Ectodermal cell (in vitro differentiated cells): ENCODE results near the gene KRT86.
"Not testable (repeated sequence)": the region's sequence is repeated elsewhere in the genome, so short reads cannot be mapped to it uniquely, and the experiment has no call there.

Experiments used
- H3K27ac ChIP-seq: 2 replicates; pipeline ENCODE4 v1.7.0; 2013; ENCODE audit warnings: mild to moderate bottlenecking, low read depth, low read length; ENCODE audit not compliant: insufficient read depth, poor library complexity, severe bottlenecking
- H3K27me3 ChIP-seq: 2 replicates; pipeline ENCODE4 v1.7.0; 2013; ENCODE audit warnings: mild to moderate bottlenecking, low read length; ENCODE audit not compliant: insufficient read depth, control insufficient read depth, poor library complexity, severe bottlenecking
- H3K36me3 ChIP-seq: one replicate; pipeline ENCODE4 v1.7.0; 2013; ENCODE audit warnings: low read length; ENCODE audit not compliant: control insufficient read depth, insufficient read depth
- H3K4me1 ChIP-seq: one replicate; pipeline ENCODE4 v1.7.0; 2013; ENCODE audit warnings: low read length; ENCODE audit not compliant: control insufficient read depth, insufficient read depth
- H3K4me3 ChIP-seq: 2 replicates; pipeline ENCODE4 v1.7.0; 2013; ENCODE audit warnings: low read depth, low read length, control low read depth; ENCODE audit not compliant: insufficient read depth
- H3K9me3 ChIP-seq: 2 replicates; pipeline ENCODE4 v1.7.0; 2013; ENCODE audit warnings: mild to moderate bottlenecking, low read length, moderate library complexity; ENCODE audit not compliant: control insufficient read depth
- WGBS, 2 experiments: methylation state at CpG; one replicate each; pipeline ENCODE4 v1.1.7; 2013; ENCODE audit warnings: missing lambda C conversion rate in 2 of 2; 5-methylcytosine and 5-hydroxymethylcytosine counted together

Gene KRT86

DNA sequence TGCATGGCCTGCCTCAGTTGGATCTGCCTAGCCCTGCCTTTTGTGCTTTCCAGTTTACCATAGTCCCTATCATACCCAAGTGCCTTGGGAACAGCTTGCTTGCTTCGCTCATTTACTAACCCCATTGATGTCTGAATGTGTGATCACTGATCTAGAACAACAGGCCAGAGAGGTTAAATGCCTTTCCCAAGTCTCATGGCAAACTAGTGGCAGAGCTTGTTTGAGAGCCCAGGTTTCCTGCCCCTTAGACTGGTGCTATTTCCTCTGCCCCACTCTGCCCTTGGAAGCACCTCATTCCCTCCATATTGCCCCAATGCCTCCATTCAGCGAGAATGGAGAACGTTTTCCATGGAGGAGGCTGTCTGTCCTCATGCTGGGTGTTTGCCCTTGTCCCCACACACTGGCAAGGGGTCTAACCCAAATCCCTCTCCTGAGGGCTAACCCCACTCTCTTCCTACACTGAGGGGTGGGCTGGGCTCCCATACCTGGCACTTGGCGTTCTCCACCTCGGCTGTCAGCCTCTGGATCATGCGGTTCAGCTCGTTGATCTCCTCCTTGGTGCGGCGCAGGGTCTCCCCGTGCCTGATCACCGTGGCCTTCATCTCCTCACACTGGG lies 21.6 kb upstream of the KRT86 start:
- WGBS, 2 experiments, result 95 to 97% methylated on average over 11 of the region's 11 CpGs
- Histone ChIP-seq H3K4me1 (no peaks in the 10 kb centered on the region), H3K4me3 (no peak overlapping the region), H3K36me3 (no peaks in the 10 kb centered on the region), H3K9me3 (no peaks in the 10 kb centered on the region), H3K27ac (no peak overlapping the region), H3K27me3 (peaks cover 63% of the 10 kb centered on the region)

DNA sequence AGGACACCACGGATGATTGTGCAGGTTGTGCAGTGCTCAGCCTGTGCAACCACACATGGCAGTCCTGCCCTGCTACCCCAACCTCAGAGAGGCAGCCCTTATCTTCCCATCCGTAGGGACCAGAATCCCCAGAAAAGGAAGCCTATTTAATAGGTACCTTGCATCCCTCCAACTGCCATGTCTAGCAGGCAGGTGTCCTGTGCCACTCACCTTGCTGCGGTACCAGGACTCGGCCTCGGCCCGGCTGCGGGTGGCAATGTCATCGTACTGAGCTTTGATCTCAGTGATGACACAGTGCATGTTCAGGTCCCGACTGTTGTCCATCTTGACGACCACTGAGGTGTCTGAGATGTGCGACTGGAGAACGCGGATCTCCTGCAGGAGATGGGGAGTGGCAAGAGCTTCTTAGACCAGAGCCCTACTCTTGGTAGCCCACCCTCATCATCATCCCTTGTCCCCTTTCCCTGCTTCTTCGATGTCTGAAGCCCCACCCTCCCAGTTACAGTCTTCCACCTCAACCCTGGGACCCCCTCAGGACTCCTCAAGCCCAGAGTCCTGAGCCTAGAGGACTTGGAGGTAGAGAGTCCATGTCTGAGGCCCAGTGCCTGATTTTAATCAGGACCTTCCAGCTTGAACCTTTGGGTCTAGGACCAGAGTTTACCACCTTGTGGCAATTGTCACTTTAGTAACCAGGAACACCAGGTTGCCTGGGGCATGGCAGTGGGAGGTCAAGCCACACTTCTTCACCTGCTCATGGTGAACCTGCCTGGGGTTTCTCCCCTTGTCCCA lies 20.9 kb upstream of the KRT86 start:
- H3K4me3 ChIP-seq, result no peak overlapping the region
- no peaks in the 10 kb centered on the region for H3K36me3 ChIP-seq
- no peaks in the 10 kb centered on the region for H3K9me3 ChIP-seq
- peaks cover 68% of the 10 kb centered on the region for H3K27me3 ChIP-seq
- 92 to 95% methylated on average over 14 of the region's 14 CpGs for WGBS, 2 experiments
- no peaks in the 10 kb centered on the region for H3K4me1 ChIP-seq
- H3K27ac ChIP-seq, result no peak overlapping the region

DNA sequence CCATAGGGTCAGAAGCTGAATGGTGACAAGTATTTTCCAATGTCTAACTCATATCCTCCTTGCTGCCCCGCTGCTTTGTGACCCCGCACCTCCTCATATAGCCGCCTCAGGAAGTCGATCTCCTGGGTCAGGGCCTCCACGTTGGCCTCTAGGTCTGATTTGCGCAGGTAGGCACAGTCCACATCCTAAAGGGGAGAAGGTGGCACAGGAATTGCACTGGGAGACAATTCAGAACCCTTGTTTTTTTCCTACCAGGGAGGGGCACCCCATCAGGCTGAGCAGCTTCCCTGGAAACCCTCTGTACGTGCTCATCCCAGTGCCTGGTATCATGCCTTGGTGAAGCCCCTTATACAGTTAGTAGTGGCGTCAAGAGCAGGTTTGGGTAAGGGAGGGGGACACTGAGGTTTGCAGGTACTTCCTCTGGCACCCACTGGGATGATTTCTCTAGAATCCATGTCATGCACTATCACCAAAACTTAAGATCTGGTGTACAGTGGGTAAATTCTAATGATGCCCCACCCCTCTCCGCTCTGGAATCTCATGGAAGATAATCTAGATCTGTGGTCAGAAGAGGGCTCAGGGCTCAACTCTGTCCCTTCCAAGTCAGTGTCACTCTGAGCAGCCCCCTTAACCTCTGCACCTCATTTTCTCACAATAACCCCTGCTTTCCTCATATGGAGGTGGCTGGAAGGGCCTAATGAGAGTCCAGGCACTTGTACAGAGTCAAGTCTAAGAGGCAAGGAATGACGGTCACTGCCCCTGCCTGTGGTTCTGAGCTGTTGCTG lies 20.1 kb upstream of the KRT86 start:
- H3K36me3 ChIP-seq, result no peaks in the 10 kb centered on the region
- no peak overlapping the region for H3K27ac ChIP-seq
- no peaks in the 10 kb centered on the region for H3K4me1 ChIP-seq
- no peak overlapping the region for H3K4me3 ChIP-seq
- H3K27me3 ChIP-seq, result peaks cover 68% of the 10 kb centered on the region
- no peaks in the 10 kb centered on the region for H3K9me3 ChIP-seq
- WGBS, 2 experiments, result 92 to 94% methylated on average over 10 of the region's 10 CpGs

DNA sequence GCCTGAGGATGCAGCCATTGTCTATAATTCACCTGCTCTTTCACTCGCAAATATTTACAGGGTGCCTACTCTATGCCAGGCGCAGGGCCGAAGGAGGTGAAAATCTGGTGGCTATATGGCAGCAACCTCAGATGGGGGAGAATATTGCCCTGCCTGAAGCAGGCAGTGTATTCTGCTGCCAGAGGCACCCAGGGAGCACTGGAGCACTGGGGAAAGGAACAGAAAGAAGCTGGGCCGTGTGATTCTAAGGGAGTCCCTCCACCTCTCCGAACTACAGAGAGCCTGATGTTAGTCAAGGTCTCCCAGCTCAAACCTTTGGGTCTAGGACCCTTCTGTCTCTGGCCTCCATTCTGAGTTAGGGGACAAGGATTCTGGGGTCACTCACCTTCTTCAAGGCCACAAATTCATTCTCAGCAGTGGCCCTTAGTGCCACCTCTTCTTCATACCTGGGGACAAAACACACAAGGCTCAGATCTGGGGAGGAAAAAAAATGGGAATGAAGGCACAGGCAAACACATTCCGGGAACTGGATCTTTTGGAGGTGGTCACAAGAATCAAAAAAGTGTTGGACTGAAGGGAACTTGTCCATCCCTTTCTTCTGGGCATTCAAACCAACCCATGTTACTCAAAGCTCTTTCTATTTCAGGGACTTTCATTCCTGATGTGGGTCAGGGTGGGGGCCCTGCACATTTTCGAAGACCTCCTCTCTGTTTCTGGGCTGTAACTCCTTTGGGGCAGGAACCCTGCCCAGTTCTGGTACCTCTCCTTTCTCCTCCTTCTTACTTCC lies 19.3 kb upstream of the KRT86 start:
- Histone ChIP-seq H3K9me3 (no peaks in the 10 kb centered on the region), H3K4me1 (no peaks in the 10 kb centered on the region), H3K36me3 (no peaks in the 10 kb centered on the region), H3K27me3 (peaks cover 66% of the 10 kb centered on the region), H3K27ac (no peak overlapping the region), H3K4me3 (no peak overlapping the region)
- WGBS, 2 experiments, result 87 to 90% methylated on average over 7 of the region's 7 CpGs

DNA sequence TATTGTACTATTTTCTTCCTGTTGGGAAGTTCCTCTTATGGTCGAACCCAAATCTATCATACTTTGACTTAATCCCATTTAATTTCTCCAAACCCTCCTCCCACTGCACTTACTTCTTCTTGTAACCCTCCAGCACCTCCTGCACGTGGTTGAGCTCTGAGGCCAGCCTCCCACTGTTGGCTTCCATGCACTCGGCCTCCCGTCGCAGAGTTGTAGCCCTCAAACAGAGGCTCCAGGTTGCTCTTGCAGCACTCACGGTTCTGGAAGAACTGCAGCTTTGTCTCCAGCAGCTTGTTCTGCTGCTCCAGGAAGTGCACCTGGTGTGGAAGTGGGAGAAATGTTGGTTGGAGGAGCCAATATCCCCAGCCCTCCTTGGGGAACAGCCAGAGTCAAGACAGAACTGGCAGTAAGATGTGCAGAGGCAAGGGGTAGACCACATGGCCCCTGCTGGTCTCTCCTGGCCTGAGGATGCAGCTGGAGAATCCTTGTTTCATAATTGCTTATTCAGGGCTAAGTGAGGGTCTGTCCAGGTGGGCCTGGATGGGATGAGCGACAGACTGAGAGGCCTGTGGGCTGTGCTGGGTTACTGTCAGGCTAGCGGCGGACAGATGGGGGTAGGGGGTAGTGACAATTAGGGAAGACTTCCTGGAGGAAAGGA lies 18.4 kb upstream of the KRT86 start:
- Histone ChIP-seq H3K27me3 (peaks cover 57% of the 10 kb centered on the region), H3K4me3 (no peak overlapping the region)
- 83 to 84% methylated on average over 9 of the region's 9 CpGs for WGBS, 2 experiments

DNA sequence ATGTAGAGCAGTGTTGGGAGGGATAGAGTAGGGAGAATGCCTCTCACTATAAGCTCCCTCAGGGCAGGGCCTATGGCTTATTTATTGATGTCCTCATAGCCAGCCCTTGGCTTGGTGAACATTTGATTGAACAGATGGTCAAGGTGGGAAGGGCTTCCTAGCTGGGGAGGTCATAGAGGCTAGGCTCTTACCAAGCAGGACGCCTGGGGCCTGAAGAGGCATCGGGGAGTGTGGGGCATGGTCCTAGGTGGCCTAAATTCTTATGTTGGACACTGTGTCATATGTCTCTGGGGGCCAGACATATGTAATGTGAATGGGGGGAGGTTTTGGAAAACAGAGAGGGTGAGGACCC lies 17.9 kb upstream of the KRT86 start:
- peaks cover 12% of the 10 kb centered on the region for H3K4me1 ChIP-seq
- WGBS, 2 experiments, result 92 to 97% methylated on average over 2 of the region's 2 CpGs
- H3K36me3 ChIP-seq, result no peaks in the 10 kb centered on the region
- H3K27me3 ChIP-seq, result peaks cover 52% of the 10 kb centered on the region
- no peak overlapping the region for H3K27ac ChIP-seq
- no peaks in the 10 kb centered on the region for H3K9me3 ChIP-seq
- no peak overlapping the region for H3K4me3 ChIP-seq

More for the DNA sequence above, 18.4 kb upstream of the KRT86 start:
- Histone ChIP-seq H3K9me3 (no peaks in the 10 kb centered on the region), H3K27ac (no peak overlapping the region), H3K4me1 (peaks cover 7% of the 10 kb centered on the region), H3K36me3 (no peaks in the 10 kb centered on the region)

DNA sequence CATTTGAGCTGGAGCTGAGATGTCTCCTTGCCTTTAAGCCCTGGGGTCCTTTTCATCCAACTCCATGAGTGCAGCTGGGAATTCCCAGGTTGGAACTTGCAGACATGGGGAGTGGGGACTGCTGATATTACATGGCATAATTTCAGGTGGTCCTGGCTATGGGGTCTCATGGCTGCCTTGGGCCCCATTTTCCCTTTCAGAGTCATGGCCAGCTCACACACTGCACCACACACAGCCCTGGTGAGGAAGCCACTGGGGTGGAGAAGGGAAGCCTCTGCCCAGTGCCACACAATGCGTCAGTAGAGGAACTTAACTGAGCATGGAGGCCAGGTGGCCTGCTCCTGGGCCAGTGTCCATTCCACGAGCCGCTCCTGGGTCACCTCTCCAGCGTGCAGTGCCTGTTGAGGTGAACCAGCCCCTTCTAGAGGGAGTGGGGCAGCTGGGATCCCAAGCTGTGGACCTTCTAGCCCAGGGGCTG lies 17.3 kb upstream of the KRT86 start:
- H3K27ac ChIP-seq, result no peak overlapping the region
- H3K36me3 ChIP-seq, result no peaks in the 10 kb centered on the region
- H3K4me3 ChIP-seq, result no peak overlapping the region
- H3K4me1 ChIP-seq, result peaks cover 12% of the 10 kb centered on the region
- WGBS, 2 experiments, result 93 to 94% methylated on average over 4 of the region's 4 CpGs
- H3K9me3 ChIP-seq, result no peaks in the 10 kb centered on the region
- peaks cover 50% of the 10 kb centered on the region for H3K27me3 ChIP-seq

DNA sequence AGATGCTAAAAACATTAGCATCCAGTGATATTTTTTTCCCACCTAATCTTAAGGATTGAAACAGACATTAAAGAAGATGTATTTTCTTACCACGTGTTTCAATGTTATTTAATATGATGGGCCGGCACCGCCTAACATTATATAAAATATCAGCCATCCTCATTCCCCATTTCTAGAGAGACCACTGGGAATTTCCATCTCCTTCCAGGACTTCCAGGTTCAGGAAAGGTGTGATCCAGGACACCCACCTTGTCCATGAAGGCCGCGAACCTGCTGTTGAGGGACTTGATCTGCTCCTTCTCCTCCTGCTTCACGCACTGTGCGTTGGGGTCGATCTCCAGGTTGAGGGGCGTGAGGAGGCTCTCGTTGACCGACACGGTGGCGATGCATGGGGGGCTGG lies 16.5 kb upstream of the KRT86 start:
- H3K27me3 ChIP-seq, result peaks cover 50% of the 10 kb centered on the region
- WGBS, 2 experiments, result 55% methylated on average over 13 of the region's 13 CpGs
- not testable (repeated sequence) for H3K27ac ChIP-seq, H3K9me3 ChIP-seq, H3K36me3 ChIP-seq, H3K4me3 ChIP-seq
- peaks cover 12% of the 10 kb centered on the region for H3K4me1 ChIP-seq

DNA sequence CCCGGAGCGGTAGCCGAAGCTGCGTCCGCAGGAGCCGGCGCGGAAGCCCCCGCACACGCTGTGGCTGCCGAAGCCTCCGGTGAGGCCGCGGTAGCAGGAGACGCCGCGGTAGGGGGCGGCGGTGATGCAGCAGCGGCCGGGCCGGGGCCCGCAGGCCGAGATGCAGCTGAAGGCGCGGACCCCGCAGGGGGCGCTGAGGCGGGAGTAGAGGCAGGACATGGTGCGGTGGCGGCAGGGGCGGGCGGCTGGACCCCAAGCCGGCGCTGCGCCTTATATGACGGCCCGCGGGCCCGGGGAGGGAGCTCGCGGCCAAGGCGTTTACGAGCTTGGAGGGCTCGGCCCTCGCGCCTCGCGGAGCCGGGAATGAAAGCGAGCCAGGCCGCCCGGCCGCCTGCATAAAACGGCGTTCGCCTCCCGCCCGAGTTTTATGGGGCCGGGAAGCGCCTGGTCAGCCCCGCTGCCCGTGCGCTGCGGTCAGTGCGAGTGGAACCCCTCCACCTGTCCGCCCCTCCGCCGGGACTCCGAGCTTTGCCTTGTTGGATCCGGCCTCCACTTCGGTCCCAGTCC lies 16.0 kb upstream of the KRT86 start:
- Histone ChIP-seq H3K4me1 (peaks cover 12% of the 10 kb centered on the region), H3K4me3 (no peak overlapping the region), H3K9me3 (no peaks in the 10 kb centered on the region), H3K27me3 (peaks cover 50% of the 10 kb centered on the region), H3K27ac (no peak overlapping the region), H3K36me3 (no peaks in the 10 kb centered on the region)
- 11 to 12% methylated on average over 72 of the region's 72 CpGs for WGBS, 2 experiments
